Hippocampal formation (tissue), 2 donors: ENCODE results near the gene SERGEF.
A peak's percentile ranks its signal among the peaks of the same experiment; 100 is the strongest.

ENCODE experiments used
- DNase-seq, 2 donors: peaks; one replicate each; lab custom pipeline; 2025; lab: John Stamatoyannopoulos, UW

SERGEF gene

GRCh38 chr11:17771841-17772401, 240.9 kb downstream of the SERGEF start:
- no peak for DNase-seq

- no peak for DNase-seq
Observed at GRCh38 chr11:17771415-17771814, 241.4 kb downstream of the SERGEF start.

DNA sequence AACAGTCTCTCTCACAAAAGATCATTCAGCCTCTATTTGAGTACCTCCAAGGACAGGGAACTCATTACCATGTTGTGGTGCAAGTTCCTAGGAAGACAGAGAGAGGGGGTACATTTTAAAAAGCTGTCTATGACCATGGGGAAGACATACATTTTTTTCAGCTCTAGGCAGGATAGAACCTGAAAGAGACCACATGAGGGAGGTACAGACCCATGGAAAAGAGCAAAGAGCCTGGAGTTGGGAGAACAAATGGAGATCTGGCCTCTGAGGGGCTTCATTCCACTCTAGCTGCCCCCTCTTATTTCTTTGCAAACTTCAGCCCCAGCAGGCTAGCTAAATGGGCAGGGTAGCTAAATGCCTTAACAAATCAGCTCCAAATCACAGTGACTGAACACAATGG, 241.9 kb downstream of the SERGEF start:
- no peak for DNase-seq

- DNase-seq: no peak
Observed at GRCh38 chr11:17770048-17770652, 242.7 kb downstream of the SERGEF start.

DNA sequence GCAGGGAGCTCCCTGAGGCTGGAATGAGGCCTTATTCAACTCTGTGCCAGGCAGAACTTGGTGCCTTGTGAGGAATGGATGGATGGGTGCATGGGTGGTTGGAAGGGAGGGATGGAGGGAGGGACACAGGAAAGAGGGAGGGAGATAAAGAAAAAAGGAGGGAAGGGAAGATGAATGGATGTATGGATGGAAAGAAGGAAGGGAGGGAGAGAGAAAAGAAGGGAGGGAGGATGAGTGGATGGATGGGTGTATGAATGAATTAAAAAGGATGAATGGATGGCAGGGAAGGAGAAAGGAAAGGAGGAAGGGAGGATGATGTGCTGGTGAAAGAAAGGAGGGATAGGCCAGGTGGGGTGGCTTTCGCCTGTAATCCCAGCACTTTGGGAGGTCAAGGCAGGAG, 243.6 kb downstream of the SERGEF start:
- no peak for DNase-seq

DNA sequence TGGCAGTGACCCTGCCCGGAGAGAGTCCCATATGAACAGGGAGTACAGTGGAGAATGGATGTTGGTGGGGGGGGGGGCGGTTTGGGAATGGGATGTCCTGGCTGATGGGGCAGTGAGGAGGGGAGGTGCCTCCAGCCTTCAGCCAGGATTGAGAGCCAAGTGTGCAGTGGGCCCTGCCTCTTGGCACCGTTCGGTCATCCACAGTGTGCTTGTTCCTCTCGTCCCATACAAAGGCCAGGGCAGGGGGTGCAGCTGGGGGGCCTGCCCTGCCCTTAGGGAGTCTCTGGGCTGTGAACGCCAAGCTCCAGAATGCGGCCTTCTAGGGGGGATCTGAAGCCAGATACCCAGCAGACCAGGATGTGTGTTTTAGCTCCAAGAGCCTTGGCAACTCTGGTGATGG, 244.3 kb downstream of the SERGEF start:
- no peak for DNase-seq

DNA sequence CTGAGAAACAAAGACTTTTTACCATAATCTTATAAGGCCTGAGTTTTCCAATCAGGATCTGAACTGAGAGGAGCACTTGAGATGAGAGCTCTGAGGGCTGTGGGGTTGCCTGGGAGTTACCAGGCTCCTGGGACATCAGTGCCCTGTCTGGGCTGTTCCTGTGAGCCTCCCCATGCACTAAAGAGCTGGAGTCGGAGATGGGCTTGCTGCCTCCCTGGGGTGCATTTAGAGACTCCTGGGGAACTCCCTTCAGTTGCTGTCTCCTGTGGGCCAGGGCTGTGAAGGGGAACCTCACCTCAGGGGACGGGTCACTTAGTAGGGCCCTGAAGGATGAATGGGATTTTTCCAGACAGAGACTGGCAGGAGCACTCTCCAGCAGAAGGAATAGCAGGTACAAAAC, 244.9 kb downstream of the SERGEF start:
- no peak for DNase-seq

GRCh38 chr11:17767301-17767885, 245.5 kb downstream of the SERGEF start:
- no peak for DNase-seq

GRCh38 chr11:17766590-17766989, 246.3 kb downstream of the SERGEF start:
- no peak for DNase-seq

GRCh38 chr11:17766073-17766359, 246.8 kb downstream of the SERGEF start:
- DNase-seq: no peak

GRCh38 chr11:17765356-17766072, 247.3 kb downstream of the SERGEF start:
- no peak for DNase-seq

DNA sequence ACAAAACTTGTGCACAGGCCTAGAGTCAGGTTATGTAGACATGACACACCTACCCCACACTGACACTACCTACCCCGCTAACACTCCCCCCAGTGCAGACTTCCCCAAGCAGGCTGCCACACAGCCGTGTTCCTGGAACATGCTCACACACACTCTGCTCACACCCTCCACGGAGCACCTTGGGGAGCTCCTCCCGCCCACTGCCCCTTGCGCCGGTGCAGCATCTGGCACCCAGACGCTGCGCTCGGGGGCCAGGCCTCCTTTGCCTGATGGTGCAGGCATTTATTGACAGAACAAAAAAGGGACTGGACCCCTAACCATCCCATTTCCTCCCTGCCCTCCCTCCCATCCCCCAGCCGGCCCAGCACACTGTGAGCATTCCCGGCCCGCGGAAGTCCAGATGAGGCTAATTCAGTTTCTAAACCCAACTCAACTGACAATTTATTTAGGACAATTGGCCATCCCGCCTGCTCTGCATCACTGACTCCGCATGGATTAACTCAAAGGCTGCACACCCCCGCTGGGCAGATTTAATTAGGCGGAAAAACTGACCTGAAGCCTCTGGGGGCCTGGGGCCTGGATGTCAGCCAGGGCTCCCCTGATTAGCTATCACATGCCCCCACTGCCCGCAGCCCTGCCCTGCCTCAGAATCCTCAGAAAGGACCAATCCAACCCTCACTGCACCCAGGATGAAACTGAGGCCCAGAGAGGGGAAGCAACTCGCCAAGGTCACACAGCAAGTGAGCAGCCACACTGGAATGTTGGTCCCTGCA, 248.2 kb downstream of the SERGEF start:
- DNase-seq: no peak

- DNase-seq: no peak
Observed at GRCh38 chr11:17763703-17764102, 249.1 kb downstream of the SERGEF start.

DNA sequence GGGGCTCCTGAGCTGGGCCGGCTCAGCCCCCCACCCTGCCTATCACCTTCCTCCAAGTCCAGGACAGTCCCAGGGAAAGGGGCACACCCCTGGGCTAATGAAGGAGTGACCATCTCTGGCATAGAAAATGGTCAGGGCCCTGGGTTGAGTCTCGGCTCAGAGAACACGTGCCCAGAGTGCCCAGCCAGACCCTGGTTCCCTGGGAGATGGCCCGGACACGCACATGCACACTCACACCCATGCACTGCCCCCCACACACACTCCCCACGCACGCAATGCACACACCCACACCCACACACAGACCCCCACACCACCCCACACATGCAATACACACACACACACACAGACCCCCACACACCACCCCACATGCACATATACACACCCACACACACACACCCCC, 249.6 kb downstream of the SERGEF start:
- no peak for DNase-seq

- DNase-seq: no peak
Observed at GRCh38 chr11:17762309-17762974, 250.4 kb downstream of the SERGEF start.

- DNase-seq: peak in 1 of 2 donors; percentile 23
Observed at GRCh38 chr11:17760102-17761029, 252.5 kb downstream of the SERGEF start.

DNA sequence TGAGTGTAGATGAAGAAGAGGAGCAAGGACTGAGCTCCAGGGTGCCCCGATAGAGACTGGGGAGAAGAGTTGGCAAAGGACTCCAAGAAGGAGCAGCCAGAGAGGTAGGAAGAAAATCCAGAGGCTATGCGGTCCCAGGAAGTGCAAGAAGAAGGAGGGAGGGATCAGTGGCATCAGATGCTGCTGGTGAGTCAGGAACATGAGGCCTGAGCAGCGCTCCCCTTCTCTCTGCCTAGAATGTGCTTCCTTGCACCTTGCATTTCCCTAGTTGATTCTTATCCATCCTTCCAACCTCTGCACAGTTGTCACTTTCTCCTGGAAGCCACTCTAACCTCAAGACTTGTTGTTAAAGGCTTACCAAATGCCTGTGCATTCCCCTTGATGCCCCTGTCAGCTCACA, 257.0 kb downstream of the SERGEF start:
- DNase-seq: no peak

DNA sequence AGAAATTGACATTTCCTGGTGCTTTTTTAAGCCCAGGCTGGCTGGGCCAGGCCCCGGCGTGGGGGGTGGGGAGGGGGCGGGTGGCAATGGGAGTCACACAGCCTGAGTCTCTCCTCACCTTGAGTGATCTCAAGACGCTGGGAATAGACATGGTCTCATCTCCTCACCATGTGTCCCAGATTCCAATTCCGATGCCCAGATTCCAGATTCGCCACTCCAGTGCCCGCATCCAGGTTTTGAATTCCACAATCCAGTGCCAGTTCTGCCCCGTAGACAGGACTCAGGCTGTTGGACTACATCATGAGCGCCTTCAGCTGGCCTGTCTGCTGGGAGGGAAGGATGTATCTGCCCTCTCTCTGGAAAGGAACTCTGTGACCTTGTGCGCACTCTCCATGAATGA, 259.2 kb downstream of the SERGEF start:
- no peak for DNase-seq

GRCh38 chr11:17753153-17753552, 259.7 kb downstream of the SERGEF start:
- no peak for DNase-seq

DNA sequence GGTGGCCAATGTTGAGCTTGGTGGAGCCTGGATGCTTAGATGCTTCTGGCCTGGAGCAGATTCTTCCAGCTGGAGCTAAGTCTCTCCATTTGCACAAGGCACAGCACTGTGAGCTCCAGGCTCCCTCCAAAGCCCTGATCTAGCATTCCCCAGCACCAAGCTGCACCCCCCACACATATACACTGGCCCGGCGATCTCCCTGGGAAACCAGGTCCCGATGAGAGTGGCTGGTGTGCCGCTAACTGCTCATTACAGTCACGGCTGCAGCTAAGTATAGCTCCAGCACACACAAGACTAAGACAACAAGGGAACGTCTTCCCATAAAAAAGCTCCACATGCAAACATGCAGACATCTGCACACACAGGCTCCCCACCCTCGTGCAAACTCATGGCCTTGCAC, 260.7 kb downstream of the SERGEF start:
- peak in 1 of 2 donors; percentile 30 for DNase-seq

- DNase-seq: no peak
Observed at GRCh38 chr11:17751558-17751957, 261.3 kb downstream of the SERGEF start.
